GDM1 (cell line): ENCODE data around the gene SGSH.

Experiments used
- DNase-seq: peaks from one replicate; lab custom pipeline; 2025; lab: John Stamatoyannopoulos, UW

Gene SGSH

GRCh38 chr17:80183581-80184422 lies 36.3 kb downstream of the SGSH start:
- no peak for DNase-seq

- DNase-seq, result no peak
These were observed 37.3 kb downstream of the SGSH start for GRCh38 chr17:80182845-80183223.

GRCh38 chr17:80182118-80182844 lies 37.9 kb downstream of the SGSH start:
- no peak for DNase-seq

GRCh38 chr17:80181431-80181830 lies 38.7 kb downstream of the SGSH start:
- no peak for DNase-seq

- DNase-seq, result no peak
These were observed 39.9 kb downstream of the SGSH start for GRCh38 chr17:80180192-80180591.

- DNase-seq, result no peak
These were observed 42.0 kb downstream of the SGSH start for GRCh38 chr17:80177986-80178595.

GRCh38 chr17:80176757-80177156 lies 43.4 kb downstream of the SGSH start:
- DNase-seq, result no peak

DNA sequence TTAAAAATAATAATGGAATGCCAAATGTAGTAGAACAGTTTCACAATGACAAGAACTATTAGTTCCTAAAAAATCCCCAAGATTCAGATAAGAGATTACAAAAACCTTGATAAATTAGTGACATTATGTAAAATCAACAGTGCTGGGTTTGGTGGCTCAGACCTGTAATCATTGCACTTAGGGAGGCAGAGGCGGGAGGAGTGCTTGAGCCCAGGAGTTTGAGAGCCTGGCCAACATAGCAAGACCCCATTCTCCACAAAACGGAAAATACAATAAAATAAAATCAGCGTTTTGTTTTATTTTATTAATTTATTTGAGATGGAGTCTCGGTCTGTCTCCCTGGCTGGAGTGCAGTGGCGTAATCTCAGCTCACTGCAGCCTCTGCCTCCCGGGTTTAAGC lies 46.2 kb downstream of the SGSH start:
- no peak for DNase-seq

DNA sequence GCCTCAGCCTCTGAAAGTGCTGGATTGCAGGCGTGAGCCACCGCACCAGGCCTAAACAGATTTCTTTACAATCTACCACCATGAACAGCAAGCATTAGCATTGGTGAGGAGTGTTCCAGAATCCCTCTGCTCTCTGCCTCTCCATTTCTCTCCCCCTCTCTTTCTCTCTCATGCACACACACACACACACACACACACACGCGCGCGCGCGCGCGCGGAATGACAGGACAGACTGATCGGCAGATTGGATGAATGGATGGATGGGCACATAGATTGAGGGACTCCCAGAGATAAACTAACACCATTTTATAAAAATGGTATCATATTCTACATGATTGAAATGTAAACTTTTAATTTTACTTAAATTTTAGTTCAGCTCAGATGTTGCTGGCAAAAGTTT lies 47.0 kb downstream of the SGSH start:
- DNase-seq, result no peak

DNA sequence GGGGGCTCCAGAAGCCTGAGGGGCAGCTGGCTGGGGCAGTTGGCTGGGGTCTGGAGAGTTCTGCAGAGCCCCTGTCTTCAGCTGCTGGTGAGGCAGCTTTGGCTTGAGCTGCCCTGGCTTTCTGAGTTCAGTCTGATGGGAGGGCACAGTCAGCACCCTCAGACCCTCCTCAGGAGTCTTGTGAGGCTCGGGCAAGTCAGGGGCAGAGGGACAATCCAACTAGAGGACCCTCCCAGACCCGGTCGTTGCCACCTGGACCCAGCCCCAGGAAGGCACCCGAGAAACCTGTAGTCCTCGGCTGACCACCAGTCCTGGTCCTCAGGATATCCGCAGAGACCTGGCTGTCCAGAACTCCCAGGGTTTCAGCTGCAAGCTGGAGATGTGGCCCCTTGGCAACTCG lies 48.5 kb downstream of the SGSH start:
- DNase-seq, result no peak

GRCh38 chr17:80169784-80170500 lies 50.2 kb downstream of the SGSH start, which contains the start of gene CARD14:
CARD14 (plus strand) TSS chr17:80170030; CDS start chr17:80181439, 11,409 bp downstream.
- DNase-seq, result no peak

DNA sequence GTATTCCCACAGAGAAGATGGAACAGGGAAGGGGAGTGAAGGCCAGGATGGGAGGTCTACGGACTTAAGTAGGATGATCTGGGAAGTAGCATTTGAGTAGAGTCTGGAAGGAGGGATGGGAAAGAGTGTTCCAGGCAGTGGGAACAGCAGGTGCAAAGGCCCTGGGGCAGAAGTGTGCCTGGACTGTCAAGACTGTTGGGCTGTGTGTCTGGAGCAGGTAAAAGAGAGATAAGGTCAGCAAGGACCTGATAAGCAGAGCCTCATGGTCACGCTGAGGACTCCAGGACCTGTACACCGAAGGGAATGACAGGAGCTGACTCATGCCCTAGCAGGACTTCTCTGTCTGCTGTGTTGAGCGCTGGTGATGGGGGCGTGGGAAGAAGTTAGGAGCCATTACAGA lies 51.0 kb downstream of the SGSH start:
- DNase-seq, result no peak

GRCh38 chr17:80168371-80168770 lies 51.8 kb downstream of the SGSH start:
- DNase-seq, result no peak

- DNase-seq, result no peak
These were observed 53.7 kb downstream of the SGSH start for GRCh38 chr17:80166446-80166845.

- DNase-seq, result no peak
These were observed 55.9 kb downstream of the SGSH start for GRCh38 chr17:80164185-80164584.

DNA sequence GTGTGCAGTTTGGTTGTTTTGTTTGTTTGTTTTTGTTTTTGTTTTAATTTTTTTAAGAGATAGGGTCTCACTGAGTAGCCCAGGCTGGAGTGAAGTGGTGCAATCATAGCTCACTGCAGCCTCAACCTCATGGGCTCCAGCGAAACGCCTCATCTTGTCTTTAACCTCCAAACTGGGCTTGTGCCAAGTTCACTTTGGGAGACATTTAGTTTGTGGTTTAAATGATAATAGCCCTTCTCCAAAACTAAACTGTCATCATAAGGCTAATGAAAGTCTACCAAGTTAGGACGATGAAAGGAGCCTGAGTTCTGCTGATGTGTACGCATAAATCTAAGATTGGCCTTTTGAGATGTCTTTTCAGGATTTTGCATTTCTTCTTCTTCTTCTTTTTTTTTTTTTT lies 56.8 kb downstream of the SGSH start:
- no peak for DNase-seq

GRCh38 chr17:80160536-80160935 lies 59.6 kb downstream of the SGSH start:
- no peak for DNase-seq
